Testis (tissue), 3 donors: Measurements from ENCODE around the gene MRS2. TPM values are rescaled to one million over a fixed set of nuclear protein-coding genes. Genes with fewer than 3 reads are reported as not detected.

Experiments
- polyA plus RNA-seq: library from polyadenylated mRNA; stranded (reverse); fragments of 350-450 nt; fragmentation: Illumina TruSeq; extraction: RNeasy Lipid Tissue Mini Kit (QIAGEN cat#74804); gene quantifications from one replicate; pipeline ENCODE4 v1.2.3, GENCODE V29; 2014; ENCODE audit warnings: low read depth, low replicate concordance; ENCODE audit not compliant: insufficient read depth
- small RNA-seq, 2 donors: library from RNA; depleted of rRNA; stranded (forward); fragments of <200 nt; gene quantifications; one replicate each; pipeline ENCODE3, GENCODE V24; 2016
- total RNA-seq, 2 donors: library from RNA; depleted of rRNA; stranded (reverse); fragments of >200 nt; gene quantifications; one replicate each; pipeline ENCODE4 v1.2.3, GENCODE V29; 2016

The MRS2 gene
- total and polyA plus RNA-seq, 3 donors from 2014 or later, result 16.6 to 27.6 (median 27.2) TPM

Small RNA genes within 50 kb of the gene (small RNA-seq; reads per million reads assigned to genes)
- 0 reads per million in 2 donors for gene RNU6-391P

Other genes with a start within 250 kb of the MRS2 start
- gene DCDC2, start 44.9 kb upstream of the MRS2 start, total RNA-seq, result 1 to 10 TPM; 2.4 to 3.0 TPM
- gene DCDC2, start 44.9 kb upstream of the MRS2 start, polyA plus RNA-seq, result 11.1 TPM
- 10 to 100 TPM; 10.7 to 15.6 TPM for gene GPLD1, start 86.6 kb downstream of the MRS2 start, total RNA-seq
- gene GPLD1, start 86.6 kb downstream of the MRS2 start, polyA plus RNA-seq, result 3.9 TPM
- 10 to 100 TPM; 16.3 to 21.2 TPM for gene ALDH5A1, start 92.0 kb downstream of the MRS2 start, total RNA-seq
- 11.3 TPM for gene ALDH5A1, start 92.0 kb downstream of the MRS2 start, polyA plus RNA-seq
- 1 to 10 TPM; 2.0 to 2.3 TPM for gene KIAA0319, start 243.3 kb downstream of the MRS2 start, total RNA-seq
- gene KIAA0319, start 243.3 kb downstream of the MRS2 start, polyA plus RNA-seq, result 2.1 TPM